HG03039 (cell line): ENCODE measurements around the gene ABCB8.
A peak's percentile ranks its signal among the peaks of the same experiment; 100 is the strongest.

Experiments
- ATAC-seq: cut with Tn5 transposase; IDR thresholded peaks from one replicate; pipeline ENCODE4 v1.9.1; 2021; ENCODE audit warnings: mild to moderate bottlenecking, moderate library complexity; ENCODE audit not compliant: unreplicated experiment

The ABCB8 gene

GRCh38 chr7:151028131-151028947 lies at the start of gene ABCB8:
Gene ABCB8, plus strand, starts transcription at chr7:151028450. Its CDS starts 66 bp downstream, at chr7:151028516.
- peak; percentile 96 for ATAC-seq

GRCh38 chr7:150979713-150980390 lies 48.4 kb upstream of the ABCB8 start:
- no peak for ATAC-seq

GRCh38 chr7:150980663-150981062 lies 47.6 kb upstream of the ABCB8 start:
- ATAC-seq: no peak

- ATAC-seq: no peak
These were observed 46.6 kb upstream of the ABCB8 start for GRCh38 chr7:150981644-150982043.

- ATAC-seq: no peak
These were observed 45.9 kb upstream of the ABCB8 start for GRCh38 chr7:150982351-150982750.

GRCh38 chr7:150983893-150984368 lies 44.3 kb upstream of the ABCB8 start:
- ATAC-seq: no peak

GRCh38 chr7:150986099-150986512 lies 42.1 kb upstream of the ABCB8 start:
- ATAC-seq: no peak

- ATAC-seq: no peak
These were observed 41.7 kb upstream of the ABCB8 start for GRCh38 chr7:150986556-150986955.

- no peak for ATAC-seq
These were observed 39.7 kb upstream of the ABCB8 start for GRCh38 chr7:150988230-150989226.

GRCh38 chr7:150989456-150989855 lies 38.8 kb upstream of the ABCB8 start:
- no peak for ATAC-seq

- ATAC-seq: no peak
These were observed 37.6 kb upstream of the ABCB8 start, which contains the start of gene NOS3 for GRCh38 chr7:150990416-150991186. Gene NOS3, plus strand, starts transcription at chr7:150991017. Its CDS starts 2,787 bp downstream, at chr7:150993804.

GRCh38 chr7:150992051-150992640 lies 36.1 kb upstream of the ABCB8 start:
- ATAC-seq: no peak

GRCh38 chr7:150992833-150993302 lies 35.4 kb upstream of the ABCB8 start:
- ATAC-seq: no peak

GRCh38 chr7:150993511-150993910 lies 34.7 kb upstream of the ABCB8 start:
- ATAC-seq: no peak

- no peak for ATAC-seq
These were observed 34.0 kb upstream of the ABCB8 start for GRCh38 chr7:150994141-150994837.

GRCh38 chr7:150994838-150995510 lies 33.3 kb upstream of the ABCB8 start:
- no peak for ATAC-seq

- ATAC-seq: no peak
These were observed 31.7 kb upstream of the ABCB8 start for GRCh38 chr7:150996376-150997074.

GRCh38 chr7:150997075-150997511 lies 31.2 kb upstream of the ABCB8 start:
- no peak for ATAC-seq
